Ovary (tissue), 3 donors: ENCODE data around the gene DLX3.

ENCODE experiments used
- EP300 ChIP-seq: sonication (generic); formaldehyde crosslinking; IDR thresholded peaks from one replicate; pipeline ENCODE4 v1.6.1; 2017; ENCODE audit warnings: antibody characterized with exemption
- TF ChIP-seq, protein P1 (sequence below), 3 donors: fragments of 450-650 bp in 2 of 3; fragments of 200-600 bp in 1 of 3; IDR thresholded peaks; one replicate each; pipeline versions ENCODE4 v1.5.1 to v1.8.0; 2016 to 2022; ENCODE audit warnings: antibody characterized with exemption in 3 of 3, mild to moderate bottlenecking in 1 of 3
- donor health status: DM: no; HTN: no; CAD: no.

DNA sequence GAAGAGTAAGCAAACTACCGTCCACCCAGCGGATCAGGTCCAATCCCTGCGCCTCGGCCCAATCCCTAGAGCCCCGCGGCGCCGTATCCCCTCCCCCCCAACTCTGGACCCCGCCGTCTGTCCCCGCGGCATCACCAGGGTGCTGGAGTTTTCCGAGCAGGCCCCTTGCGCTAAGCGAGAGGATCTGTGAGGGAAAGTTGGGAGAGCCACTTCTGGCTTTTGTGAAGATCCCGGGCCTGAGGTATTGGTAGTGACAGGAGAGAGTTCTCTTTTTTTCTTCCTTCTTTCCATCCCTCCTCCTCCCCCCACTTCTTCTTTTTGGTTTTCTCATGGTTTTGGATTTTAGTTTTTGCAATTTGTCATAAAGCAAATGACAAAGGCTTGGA, 29.5 kb downstream of the DLX3 start:
- TF ChIP-seq, protein P1, sequence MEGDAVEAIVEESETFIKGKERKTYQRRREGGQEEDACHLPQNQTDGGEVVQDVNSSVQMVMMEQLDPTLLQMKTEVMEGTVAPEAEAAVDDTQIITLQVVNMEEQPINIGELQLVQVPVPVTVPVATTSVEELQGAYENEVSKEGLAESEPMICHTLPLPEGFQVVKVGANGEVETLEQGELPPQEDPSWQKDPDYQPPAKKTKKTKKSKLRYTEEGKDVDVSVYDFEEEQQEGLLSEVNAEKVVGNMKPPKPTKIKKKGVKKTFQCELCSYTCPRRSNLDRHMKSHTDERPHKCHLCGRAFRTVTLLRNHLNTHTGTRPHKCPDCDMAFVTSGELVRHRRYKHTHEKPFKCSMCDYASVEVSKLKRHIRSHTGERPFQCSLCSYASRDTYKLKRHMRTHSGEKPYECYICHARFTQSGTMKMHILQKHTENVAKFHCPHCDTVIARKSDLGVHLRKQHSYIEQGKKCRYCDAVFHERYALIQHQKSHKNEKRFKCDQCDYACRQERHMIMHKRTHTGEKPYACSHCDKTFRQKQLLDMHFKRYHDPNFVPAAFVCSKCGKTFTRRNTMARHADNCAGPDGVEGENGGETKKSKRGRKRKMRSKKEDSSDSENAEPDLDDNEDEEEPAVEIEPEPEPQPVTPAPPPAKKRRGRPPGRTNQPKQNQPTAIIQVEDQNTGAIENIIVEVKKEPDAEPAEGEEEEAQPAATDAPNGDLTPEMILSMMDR (IDR thresholded peaks at IDR 0.05): no peak
- no peak for TF ChIP-seq EP300
